ENCODE measurements around the gene PLEKHA6. TPM values are rescaled to one million over a fixed set of nuclear protein-coding genes. Genes with fewer than 3 reads are reported as not detected.
"Not testable (repeated sequence)": the region's sequence is repeated elsewhere in the genome, so short reads cannot be mapped to it uniquely, and the experiment has no call there.

The PLEKHA6 gene
- total RNA-seq, 4 donors from 2014 or later: 5.9 to 13.6 (median 8.4) TPM

DNA sequence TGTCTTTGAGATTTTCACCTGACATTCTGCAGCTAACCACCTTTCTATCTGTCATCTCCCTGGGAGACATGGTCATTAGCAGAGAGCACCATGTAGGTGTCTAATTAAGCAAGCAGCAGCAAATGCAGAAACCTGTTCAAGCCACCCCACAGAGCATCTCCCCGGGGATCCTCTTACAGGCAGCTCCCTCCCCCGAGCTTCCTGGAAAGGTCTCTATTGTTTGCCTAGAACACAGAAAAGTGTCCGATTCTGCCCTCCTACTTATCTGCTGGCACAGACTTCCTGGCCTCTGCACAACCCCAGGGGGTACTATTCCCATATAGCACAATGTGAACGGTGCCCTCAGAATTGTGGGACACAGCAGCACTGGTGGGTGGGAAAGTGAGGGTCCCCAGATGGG, 46.1 kb downstream of the PLEKHA6 start:
- TF ChIP-seq POLR2A (IDR thresholded peaks at IDR 0.05): no peak
- TF ChIP-seq, protein P1, sequence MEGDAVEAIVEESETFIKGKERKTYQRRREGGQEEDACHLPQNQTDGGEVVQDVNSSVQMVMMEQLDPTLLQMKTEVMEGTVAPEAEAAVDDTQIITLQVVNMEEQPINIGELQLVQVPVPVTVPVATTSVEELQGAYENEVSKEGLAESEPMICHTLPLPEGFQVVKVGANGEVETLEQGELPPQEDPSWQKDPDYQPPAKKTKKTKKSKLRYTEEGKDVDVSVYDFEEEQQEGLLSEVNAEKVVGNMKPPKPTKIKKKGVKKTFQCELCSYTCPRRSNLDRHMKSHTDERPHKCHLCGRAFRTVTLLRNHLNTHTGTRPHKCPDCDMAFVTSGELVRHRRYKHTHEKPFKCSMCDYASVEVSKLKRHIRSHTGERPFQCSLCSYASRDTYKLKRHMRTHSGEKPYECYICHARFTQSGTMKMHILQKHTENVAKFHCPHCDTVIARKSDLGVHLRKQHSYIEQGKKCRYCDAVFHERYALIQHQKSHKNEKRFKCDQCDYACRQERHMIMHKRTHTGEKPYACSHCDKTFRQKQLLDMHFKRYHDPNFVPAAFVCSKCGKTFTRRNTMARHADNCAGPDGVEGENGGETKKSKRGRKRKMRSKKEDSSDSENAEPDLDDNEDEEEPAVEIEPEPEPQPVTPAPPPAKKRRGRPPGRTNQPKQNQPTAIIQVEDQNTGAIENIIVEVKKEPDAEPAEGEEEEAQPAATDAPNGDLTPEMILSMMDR (IDR thresholded peaks at IDR 0.05): no peak
- intact Hi-C loops (cut with DNase I; ENCODE audit: low total_unique reads): no loop called here
- Histone ChIP-seq H3K36me3 (no peaks in the 10 kb centered on the region), H3K9me3 (no peaks in the 10 kb centered on the region), H3K4me1 (no peaks in the 10 kb centered on the region), H3K27ac (no peak overlapping the region), H3K4me3 (no peak overlapping the region), H3K27me3 (no peaks in the 10 kb centered on the region)
- DNase-seq: no peak

DNA sequence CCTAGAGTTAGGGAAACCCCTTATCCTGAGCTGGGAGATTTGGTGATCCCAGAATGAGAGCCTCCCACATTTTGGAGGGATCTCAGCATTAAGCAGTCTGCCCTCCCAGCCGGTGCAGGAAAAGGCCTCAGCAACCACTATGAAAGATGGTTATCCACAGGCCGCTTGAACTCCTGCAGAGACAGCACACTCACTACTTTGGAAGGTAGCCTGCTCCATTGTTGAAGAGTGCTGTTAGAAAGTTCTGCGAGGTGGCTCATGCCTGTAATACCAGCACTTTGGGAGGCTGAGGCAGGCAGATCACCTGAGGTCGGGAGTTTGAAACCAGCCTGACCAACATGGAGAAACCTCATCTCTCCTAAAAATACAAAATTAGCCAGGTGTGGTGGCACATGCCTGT, 48.8 kb downstream of the PLEKHA6 start:
- H3K27me3 ChIP-seq; H3K27ac ChIP-seq; intact Hi-C loops (cut with DNase I; ENCODE audit: low total_unique reads); H3K36me3 ChIP-seq; H3K4me1 ChIP-seq; DNase-seq; H3K9me3 ChIP-seq; H3K4me3 ChIP-seq: not testable (repeated sequence)

DNA sequence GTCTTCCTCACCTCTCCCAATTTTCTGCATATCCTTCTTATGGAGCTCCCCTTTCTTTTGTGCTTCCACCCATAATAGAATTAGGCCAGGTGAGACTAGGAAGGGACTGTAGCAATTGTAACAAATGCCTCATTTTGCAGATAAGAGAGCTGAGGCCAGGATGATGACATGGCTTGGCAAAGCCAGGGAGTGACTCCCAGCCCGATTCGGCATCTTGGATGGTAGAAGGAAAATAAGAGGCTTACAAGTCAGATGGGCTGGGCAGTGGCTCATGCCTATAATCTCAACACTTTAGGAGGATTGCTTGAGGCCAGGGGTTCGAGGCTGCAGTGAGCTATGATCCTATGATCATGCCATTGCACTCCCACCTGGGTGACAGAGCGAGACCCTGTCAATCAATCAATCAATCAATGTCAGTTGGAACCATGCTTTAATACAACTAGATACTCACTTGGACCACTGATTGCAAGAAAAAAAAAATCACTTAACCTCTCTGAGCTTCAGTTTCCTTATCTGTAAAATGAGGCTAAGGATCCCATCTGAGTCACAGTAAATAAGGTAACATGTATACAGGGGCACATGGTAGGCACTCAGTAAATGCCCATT, 51.6 kb downstream of the PLEKHA6 start:
- Histone ChIP-seq H3K27me3 (no peaks in the 10 kb centered on the region), H3K27ac (peak overlapping the region in 1 of 2 donors; percentile 55), H3K9me3 (no peaks in the 10 kb centered on the region), H3K4me1 (peaks cover 0 to 7% of the 10 kb centered on the region in 2 donors), H3K4me3 (no peak overlapping the region), H3K36me3 (no peaks in the 10 kb centered on the region)
- DNase-seq: no peak
- intact Hi-C loops (cut with DNase I; ENCODE audit: low total_unique reads): no loop called here
- TF ChIP-seq, protein P1 (IDR thresholded peaks at IDR 0.05): no peak
- TF ChIP-seq POLR2A (IDR thresholded peaks at IDR 0.05): no peak

DNA sequence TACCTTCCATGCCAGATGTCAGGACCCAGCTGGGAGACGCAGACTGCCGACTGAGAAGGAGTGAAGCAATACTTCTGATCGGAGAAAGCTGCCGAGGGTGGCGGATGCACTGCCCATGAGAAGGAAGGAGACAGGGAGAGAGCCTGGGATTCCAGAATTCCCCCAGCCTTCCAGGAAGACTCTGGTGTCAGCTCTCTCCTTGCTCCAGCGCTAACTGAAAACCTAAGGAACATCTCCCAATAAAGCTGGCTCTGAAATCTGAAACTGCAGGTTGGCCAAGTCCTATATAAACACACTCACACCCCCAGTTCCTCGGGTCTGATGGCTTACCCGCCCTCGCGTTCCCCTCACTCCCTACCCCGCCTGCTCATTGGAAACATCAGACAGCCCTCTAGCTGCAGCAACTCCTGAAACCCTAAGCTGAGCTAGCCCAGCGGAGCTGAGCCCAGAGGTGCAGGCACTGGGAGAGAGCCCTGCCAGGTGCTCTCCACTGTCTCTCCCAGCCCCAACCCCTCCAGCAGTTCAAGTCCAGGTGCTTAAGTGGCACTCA, 52.3 kb downstream of the PLEKHA6 start:
- H3K4me3 ChIP-seq: peak overlapping the region in 1 of 2 donors; percentile 1

DNA sequence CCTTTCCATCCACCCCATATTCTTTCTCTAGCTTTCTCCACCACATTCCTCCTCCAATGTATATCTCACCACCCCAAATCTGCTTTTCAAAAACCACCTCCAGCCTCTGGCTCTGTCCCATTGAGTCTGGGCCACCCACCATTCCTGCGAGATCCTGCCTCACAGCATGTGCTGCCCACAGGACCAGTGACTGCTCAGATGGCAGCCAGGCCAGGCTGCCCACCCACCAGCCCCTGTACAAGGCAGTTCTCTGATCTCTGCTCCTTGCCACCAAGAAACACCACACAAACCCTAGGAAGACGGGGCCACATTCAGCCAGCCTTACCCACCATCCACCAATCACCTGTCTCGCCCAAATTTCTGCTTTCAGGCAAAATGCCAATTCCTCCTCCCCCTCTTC, 53.7 kb downstream of the PLEKHA6 start:
- Histone ChIP-seq H3K27me3 (no peaks in the 10 kb centered on the region), H3K4me3 (no peak overlapping the region), H3K27ac (no peak overlapping the region), H3K4me1 (peaks cover 0 to 7% of the 10 kb centered on the region in 2 donors), H3K36me3 (no peaks in the 10 kb centered on the region), H3K9me3 (no peaks in the 10 kb centered on the region)
- TF ChIP-seq, protein P1 (IDR thresholded peaks at IDR 0.05): no peak
- no peak for TF ChIP-seq POLR2A (IDR thresholded peaks at IDR 0.05)
- intact Hi-C loops (cut with DNase I; ENCODE audit: low total_unique reads): no loop called here
- DNase-seq: no peak

More for the DNA sequence above, 52.3 kb downstream of the PLEKHA6 start:
- Histone ChIP-seq H3K9me3 (no peaks in the 10 kb centered on the region), H3K4me1 (peaks cover 0 to 7% of the 10 kb centered on the region in 2 donors), H3K27me3 (no peaks in the 10 kb centered on the region), H3K27ac (peak overlapping the region; percentile 12 to 55), H3K36me3 (no peaks in the 10 kb centered on the region)
- peak; percentile 44 to 61 for DNase-seq
- intact Hi-C loops (cut with DNase I; ENCODE audit: low total_unique reads): no loop called here
- TF ChIP-seq, protein P1 (IDR thresholded peaks at IDR 0.05): peak in 3 of 4 experiments; percentile 31 to 42 (median 41)
- TF ChIP-seq POLR2A (IDR thresholded peaks at IDR 0.05): no peak
